AG20443 (cell line): Measurements from ENCODE around the gene GAR1.
"Not testable (repeated sequence)": the region's sequence is repeated elsewhere in the genome, so short reads cannot be mapped to it uniquely, and the experiment has no call there.

Experiments
- DNase-seq: peaks from one replicate; pipeline ENCODE4 v3.0.0; 2012; ENCODE audit warnings: low spot score, mixed read lengths

The GAR1 gene

GRCh38 chr4:109815151-109816081 lies at the start of gene GAR1:
Gene GAR1 (plus strand): TSS chr4:109815762. CDS start chr4:109816165, 403 bp downstream.
- DNase-seq: peak; percentile 95

DNA sequence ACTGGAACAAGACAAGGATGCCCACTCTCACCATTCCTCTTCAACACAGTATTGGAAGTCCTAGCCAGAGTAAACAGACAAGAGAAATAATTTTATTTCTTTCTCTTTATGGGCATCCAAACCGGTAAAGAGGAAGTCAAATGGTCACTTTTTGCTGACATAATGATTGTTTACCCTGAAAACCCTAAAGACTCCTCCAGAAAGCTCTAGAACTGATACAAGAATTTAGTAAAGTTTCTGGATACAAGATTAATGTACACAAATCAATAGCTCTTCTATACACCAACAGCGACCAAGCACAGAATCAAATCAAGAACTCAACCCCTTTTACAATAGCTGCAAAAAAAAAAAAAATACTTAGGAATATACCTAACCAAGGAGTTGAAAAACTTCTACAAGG lies 33.5 kb upstream of the GAR1 start:
- DNase-seq: not testable (repeated sequence)

DNA sequence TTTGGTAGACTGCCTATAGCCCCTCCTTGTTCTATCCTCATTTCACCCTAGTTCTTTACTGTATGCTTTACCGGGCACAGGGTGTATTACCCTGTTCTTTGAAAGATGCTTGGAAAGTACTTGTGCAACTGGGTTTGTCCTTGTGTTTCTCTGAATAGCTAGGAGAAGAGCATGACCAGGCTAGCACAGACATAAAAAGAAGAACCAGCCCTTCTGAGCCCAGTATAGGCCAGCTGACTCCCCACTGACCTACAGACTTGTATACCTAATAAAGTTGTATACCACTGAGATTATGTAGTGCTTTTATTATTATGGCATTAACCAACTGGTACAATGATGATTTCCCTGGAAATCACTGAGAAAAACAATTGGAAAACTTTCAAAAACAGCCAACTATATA lies 28.7 kb upstream of the GAR1 start:
- no peak for DNase-seq

GRCh38 chr4:109787807-109788206 lies 27.8 kb upstream of the GAR1 start:
- DNase-seq: no peak

DNA sequence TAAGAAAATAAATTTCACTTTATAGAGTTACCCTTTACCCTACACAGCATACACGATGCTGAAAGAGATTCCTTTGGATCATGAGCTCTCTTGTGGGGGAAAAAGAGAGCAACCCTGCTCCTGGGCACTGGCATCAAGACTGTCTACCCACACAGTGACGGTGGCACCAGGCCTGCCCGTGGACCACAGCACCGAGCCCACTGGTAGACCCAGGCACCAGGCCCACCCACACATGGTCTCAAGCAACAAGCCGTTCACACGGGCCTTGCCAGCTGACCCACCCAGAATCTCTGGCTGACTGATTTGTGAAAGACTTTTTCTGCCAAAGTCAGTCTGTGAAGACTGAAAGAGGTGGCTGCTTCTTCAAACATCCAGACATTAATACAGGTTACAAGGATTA lies 20.5 kb upstream of the GAR1 start:
- no peak for DNase-seq

DNA sequence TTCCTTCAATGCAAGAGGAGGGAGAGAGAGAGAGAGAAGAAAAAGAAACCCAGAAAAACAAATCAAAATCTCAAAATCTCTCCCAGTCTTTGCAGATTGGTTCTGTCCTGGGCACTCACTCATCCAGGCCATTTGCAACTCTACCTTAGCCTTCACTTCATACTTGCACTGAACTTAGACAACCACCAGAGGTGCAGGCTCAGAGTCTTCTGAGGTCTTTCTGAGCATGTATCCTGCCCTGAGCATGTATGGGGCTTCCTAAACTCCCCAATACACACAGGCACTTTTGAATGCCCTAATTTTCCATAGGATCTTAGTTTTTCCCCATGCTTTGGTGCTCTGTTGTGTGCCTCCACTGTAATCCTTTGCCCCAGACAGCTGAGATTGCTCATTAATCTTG lies 16.7 kb upstream of the GAR1 start:
- DNase-seq: no peak

- no peak for DNase-seq
Observed at GRCh38 chr4:109801099-109801789, 14.3 kb upstream of the GAR1 start.

GRCh38 chr4:109801895-109802319 lies 13.7 kb upstream of the GAR1 start, which contains the start of gene CFI:
Gene CFI (minus strand): TSS chr4:109801999. CDS start chr4:109801971, 28 bp downstream.
- DNase-seq: peak; percentile 31

GRCh38 chr4:109803924-109804571 lies 11.5 kb upstream of the GAR1 start:
- DNase-seq: peak; percentile 43

DNA sequence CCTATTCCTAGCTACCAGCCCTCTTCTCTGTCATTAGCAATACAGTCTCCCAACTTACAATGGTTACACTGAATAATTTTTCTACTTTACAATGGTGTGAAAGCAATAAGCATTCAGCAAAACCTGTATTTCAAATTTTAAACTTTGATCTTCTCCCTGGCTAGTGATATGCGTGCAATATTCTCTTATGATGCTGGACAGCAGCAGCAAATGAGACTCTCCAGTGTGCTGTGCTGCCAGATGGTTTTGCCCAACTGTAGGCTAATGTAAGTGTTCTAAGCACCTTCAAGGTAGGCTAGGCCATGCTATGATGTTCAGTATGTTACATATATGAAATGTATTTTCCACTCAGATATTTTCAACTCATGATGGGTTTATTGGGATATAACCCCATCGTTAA lies 5.9 kb upstream of the GAR1 start:
- DNase-seq: no peak

DNA sequence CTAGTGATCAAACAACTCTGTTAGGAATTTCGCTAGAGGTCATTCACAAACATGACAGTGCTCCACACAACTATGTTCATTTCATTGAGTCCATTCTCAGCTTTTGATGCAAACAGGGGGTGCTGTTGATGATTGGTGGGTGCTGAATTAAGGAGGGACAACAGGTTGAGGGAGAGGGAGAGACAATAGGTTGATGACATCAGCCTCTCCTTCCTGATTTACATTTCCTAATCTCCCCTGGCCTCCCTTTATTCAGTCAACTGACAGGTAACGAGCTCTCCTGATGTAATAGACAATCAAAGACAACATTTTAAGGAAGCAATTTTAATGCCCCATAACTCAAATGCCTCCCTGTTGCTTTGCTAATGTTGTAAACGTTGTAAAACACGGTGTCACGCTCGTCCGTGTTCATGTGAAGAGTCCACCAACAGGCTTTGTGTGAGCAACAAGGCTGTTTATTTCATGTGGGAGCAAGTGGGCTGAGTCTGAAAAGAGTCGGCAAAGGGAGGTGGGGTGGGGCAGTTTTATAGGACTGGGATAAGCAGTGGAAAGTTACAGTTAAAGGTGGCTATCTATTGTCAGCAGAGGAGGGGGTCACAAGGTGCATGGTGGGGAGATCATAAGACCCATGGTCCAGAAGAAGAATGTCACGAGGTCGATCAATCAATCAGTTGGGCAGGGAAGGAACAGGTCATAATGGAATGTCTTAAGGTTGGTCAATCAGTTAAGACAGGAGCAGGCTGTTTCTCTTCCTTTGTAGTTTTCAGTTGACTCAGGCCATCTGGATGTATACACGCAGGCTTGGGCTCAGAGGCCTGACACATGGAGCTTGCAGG lies 4.8 kb upstream of the GAR1 start:
- DNase-seq: no peak

DNA sequence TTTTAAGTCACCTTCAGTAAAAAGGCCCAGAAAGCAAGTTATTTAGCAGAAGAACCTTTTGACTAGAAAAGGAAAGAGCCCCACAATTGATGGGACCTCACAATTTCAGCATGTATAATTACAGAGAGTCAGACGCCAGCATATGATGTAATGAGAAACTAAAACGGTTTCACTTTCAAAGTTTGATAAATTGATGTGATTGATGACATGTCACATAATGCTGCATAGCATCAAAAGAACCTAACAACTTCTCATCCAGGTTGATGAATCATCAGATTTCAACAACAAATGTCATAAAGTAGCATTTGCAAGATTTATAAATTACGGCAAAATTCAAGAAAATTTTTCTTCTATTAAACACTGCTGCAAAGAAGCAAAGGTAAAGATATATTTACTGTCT lies 3.9 kb upstream of the GAR1 start:
- DNase-seq: no peak

GRCh38 chr4:109816082-109816442 lies 500 bp downstream of the GAR1 start:
- DNase-seq: peak; percentile 24

DNA sequence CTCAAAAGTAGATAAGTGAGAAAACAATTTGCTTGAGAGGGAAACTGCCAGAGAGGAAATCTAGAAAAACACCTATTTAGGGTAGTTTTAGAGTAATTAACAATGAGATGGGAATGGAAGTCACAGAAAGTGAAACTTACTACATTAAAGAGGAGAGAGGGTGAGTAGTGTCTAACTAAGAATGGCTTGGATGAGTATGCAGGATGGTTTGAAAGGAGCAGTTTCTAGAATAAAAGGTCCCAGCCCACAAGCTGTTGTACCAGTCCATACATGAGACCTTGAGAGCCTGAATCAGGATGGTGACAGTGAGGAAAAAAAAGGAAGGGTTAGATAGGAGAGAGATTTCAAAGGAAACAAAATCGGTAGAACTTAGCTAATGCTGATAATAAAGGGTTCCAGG lies 1.3 kb downstream of the GAR1 start:
- no peak for DNase-seq

DNA sequence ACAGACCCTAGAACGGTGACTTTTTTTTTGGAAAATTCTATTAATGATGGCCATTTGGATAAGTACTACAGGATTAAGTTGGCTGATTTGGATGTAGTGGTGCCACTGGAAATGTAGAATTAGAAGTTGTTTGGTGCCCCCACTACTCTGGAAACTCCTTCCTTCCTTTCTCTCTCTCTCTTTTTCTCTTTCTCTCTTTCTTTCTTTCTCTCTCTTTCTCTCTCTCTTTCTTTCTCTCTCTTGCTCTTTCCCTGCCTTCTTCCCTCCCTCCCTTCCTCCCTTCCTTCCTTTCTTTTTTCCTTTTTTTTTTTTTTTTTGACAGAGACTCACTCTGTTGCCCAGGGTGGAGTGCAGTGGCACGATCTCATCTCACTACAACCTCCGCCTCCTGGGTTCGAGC lies 2.7 kb downstream of the GAR1 start:
- no peak for DNase-seq

DNA sequence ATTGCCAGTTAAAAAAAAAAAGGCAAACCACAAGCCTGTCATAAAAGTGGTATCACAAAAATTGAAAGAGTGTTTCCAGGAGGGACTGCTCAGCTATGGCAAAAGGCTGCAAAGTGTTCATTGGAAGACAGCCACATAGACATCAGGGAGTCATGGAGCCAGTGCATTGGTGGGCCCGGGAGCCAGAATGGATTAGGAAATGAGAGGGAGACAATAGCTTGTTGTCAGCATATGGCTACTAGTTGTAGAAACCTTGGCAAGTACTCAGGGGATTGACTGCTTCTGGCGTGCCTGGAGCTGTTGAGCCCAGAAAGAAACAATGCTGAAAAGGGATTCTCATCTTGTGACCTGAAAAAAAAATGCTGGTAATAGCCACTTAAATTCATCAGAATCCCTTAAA lies 5.0 kb downstream of the GAR1 start:
- DNase-seq: no peak

DNA sequence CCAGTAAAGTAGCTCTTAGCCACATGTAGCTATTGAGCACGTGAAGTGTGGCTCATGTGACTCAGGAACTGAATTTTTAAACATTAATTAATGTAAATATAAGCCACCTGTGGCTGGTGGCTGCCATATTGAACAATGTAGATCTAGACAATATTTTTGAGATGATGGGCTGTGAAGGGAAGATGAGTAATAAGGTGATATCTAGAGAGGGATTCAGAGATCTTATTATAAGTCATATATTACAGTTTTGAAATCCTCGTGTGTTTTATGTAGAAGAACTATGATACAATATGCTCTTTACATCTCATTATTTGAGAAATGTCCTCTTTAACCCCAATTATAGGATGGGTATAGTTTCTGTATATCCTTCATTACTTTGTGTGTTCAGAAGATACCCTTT lies 5.6 kb downstream of the GAR1 start:
- DNase-seq: no peak

- peak; percentile 19 for DNase-seq
Observed at GRCh38 chr4:109826719-109827118, 11.2 kb downstream of the GAR1 start.

DNA sequence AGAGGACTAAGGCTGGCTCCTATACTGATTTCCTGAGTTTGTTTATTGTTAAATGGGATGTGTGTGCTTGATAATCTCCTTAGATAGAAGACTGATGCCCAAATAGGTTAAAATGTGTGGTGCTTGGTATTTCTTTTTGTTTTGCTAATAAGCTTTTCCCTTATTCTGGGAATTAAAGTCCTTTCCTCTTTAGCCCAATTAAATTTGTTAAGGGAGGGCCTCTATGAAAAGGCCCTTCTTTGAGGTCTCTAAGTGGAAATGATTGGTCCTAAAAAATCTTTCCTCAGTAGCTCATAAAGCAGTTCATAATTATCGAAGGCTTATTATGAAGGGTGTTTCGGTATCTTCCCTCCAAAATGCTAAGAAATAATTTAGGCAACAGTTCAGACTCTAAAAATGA lies 12.1 kb downstream of the GAR1 start, which contains the start of gene RRH:
Gene RRH (plus strand): TSS at position 301 of the 400 bp plus-strand sequence. CDS start 56 bp downstream, at position 357.
- no peak for DNase-seq

- no peak for DNase-seq
Observed at GRCh38 chr4:109833756-109834155, 18.2 kb downstream of the GAR1 start.

GRCh38 chr4:109836985-109837384 lies 21.4 kb downstream of the GAR1 start:
- no peak for DNase-seq
